Measurements from ENCODE around the gene TALDO1.

TALDO1 gene

DNA sequence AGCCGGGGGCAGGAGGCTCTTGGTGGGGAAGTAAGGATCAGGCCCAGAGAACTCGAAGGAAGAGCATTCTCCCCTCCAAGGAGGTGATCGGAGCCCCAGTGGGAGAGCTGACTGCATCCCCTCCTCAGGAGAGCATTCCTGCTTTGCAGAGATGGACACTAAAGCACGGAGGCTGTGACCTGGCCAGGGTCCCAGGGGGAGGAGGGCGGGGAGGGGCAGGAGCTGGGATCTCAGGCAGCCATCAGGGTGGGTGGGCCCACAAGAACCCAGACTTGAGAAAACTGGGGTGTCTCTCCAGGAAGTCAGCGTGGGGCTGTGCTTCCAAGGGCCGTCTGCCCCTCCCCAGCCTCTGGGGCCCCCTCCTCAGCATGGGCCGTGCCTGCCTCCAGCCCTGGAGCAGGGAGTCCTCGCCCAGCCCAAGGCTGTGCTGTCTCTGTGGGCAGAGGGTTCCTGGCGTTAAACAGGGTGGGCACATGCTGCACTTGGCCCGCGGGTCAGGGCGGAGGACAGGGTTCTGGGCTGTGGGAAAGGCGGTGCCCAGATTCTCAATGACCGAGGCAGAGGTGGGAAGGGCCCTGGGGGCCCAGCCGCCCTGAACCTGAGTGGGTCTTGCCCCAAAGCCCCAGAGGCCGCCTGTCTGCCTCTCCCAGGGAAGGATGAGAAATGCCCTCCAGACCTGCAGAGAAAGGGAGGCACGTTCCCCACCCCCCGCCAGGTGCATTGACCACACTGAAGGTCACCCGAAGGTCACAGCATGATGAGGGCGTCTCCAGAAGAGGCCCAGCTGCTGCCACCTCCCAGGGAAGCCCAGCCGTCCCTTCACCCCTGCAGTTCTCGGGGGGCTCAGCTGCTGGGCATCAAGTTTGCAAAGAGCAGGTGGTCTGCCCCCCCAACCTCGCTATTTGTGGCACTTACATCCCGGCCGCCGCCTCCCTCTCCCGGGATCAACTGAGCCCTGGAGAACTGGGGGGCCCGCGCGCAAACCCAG lies 42.0 kb downstream of the TALDO1 start:
- no peak for DNase-seq

GRCh38 chr11:789943-790342 lies 42.7 kb downstream of the TALDO1 start, which contains the start of gene CEND1:
Gene CEND1, minus strand, starts transcription at chr11:790090. Its CDS starts 1,514 bp downstream, at chr11:788576.
- DNase-seq, result no peak

DNA sequence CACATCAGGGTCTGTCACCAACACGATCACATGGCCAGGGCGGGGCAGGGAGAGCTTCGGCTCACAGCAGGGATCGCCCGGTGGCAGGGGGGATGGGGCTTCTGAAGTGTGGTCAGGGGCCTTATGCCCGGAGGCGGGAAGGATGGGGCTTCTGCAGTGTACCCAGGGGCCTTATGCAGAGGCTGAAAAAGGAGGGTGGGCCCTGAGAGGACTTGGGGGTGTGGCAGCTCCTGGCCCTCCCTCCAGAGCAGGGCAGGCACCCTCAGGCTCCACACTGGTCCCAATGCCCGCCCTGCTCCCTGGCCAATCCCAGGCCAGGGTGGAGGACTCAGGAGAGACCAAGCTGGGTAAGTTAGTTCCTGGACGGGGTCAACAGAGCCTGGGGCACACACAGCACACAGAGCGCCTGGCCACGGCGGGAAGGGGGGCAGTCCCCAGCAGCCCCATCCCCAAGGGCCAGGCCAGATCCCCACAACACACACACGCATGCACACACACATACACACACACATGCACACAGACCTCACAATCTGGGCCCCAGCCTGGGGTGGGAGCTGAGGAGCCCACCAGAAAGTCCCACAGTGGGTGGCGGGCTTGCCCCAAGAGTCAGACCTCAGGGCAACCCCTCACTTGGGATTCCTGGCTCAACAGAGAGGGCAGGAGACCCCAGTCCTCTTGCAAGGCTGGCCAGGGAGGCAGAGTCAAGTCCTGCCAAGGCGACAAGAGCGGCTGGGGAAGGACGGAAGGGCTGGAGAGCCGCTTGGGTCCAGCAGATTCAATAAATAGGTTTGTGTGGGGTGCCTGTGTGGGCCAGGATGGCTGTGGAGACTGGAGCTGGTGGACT lies 43.7 kb downstream of the TALDO1 start:
- no peak for DNase-seq

GRCh38 chr11:791658-792534 lies 44.6 kb downstream of the TALDO1 start:
- DNase-seq, result no peak

DNA sequence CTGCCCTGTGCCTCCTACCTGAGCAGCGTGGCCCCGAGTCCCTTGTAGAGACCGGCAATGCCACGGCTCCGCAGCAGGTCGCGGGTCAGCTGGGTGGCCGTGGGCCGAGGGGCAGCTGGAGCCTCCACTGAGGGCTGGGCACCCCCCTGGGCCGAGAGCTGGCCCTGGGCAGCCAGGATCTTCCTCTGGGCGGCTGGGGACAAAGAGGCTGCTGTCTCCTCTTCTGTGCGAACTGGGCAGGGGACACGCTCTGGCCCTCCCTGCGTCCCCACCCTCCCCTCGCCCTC lies 45.2 kb downstream of the TALDO1 start:
- DNase-seq, result no peak

DNA sequence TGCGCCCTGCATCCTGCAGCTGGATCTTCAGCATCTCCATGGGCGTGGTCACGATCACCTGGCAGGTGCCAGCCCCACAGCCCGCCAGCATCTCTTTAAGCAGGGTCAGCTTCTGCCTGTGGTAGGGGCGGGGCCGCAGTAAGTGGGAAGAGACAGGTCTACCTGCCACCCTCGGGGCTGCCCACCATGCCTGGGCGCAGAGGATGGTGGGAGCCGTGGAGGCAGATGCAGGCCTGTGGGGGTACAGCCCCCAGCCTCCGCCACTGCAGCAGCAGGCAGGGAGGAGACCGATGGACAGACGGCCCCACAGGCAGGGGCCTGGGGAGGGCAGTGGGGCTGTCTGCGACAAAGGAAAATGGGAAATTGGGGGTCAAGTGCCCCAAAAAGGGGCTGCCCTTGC lies 45.6 kb downstream of the TALDO1 start:
- DNase-seq, result no peak

DNA sequence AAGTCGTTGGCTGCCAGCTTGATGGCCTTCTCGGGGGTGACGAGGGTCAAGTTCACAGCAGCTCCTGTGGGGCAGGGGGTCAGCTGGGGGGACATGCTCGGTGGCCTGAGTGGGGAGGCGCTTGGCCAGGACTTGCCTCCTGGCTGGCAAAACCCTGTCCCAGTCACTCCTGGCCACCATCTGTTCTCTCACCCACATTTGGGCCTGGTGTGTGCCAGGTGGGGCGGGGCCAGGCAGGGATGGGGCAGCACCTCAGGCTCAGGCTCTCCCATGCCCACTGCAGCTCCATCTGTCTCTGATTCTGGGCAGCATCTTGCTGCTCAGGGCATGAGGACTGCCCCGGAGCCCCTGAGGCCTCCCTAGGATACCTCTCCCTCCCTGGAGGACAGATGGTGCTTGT lies 46.3 kb downstream of the TALDO1 start:
- no peak for DNase-seq

DNA sequence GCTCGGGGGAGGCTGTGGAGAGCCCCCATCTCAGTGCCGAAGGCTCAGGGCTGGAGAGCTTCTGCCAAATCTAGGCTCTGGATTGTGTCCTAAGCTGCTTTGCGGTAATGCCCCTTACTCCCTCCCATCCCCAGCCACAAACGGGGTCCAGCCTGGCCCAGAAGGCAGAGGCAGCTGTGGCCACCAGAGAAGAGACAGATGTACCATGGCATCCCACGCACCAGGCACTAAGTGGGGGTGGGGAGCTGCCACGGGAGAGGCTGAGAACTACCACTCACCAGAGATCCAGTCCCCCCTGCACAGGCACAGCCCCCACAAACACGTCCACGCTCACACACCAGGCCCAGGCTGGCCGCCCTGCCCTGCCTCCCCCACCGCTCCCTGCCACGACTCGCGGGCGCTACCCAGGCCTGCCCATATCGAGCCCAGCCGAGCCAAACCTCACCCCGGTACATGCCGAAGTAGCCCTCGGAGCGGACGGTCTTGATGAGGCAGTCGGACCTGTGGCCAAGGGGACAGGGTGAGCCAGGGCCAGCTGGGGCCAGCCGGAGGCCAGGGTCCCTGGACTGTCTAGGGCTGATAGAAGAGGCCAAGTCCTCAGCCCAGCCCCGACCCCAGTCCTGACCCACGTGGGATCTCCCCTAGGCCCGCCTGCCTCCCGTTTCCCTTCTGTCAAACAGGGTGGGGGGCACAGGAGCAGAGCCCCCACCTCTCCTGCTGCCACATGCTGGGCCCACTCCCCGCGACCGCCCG lies 46.9 kb downstream of the TALDO1 start:
- DNase-seq, result no peak

GRCh38 chr11:794766-795633 lies 47.7 kb downstream of the TALDO1 start:
- DNase-seq, result no peak

DNA sequence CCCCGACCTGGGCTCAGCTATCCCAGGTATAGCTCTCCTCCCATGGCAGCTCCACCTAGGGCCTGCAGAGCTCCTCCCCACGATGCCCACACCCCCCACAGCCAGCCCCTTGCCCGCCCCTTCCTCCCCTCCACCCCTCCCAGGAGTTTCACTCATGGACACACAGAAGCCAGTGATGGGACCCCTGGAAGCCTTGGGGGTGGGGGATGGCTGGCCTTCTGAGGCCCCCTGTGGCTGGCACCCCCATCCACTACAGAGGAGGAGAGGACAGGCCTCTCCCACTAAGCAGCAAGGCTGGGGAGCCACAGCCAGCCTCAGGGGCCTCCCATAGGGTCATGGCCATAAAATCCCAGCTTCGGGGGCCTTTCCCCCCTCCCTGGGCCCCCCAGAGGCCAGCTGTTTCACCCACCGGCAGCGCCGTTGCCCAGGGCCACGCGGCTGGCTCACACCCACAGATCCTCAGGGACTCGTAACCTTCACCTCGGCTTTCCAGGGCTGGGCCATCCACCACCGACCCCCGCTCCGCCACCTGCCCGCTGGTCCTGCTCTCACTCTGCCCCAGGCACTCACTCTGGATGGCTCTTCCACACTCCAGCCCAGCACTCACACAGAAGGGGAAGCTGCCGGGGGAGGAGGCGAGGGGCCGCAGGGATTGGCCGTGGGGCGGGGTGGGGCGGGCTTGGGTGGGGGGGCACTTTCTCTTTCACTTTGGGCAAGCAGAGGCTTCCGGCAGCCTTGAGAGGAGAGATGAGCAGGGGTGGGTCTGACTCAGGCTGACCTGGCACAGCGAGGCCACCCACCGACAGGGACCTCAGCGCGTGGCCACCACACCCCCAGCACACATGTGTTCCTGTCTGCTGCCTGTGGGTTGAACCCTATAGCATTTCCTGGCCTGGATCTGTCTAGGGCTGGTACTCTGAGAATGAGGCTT lies 48.6 kb downstream of the TALDO1 start:
- peak; percentile 77 for DNase-seq

GRCh38 chr11:796565-797295 lies 49.5 kb downstream of the TALDO1 start:
- DNase-seq, result no peak

GRCh38 chr11:797296-798092 lies 50.2 kb downstream of the TALDO1 start:
- peak; percentile 87 for DNase-seq

- DNase-seq, result peak; percentile 77
Measured at GRCh38 chr11:798093-798713, 50.9 kb downstream of the TALDO1 start, which contains the start of gene SLC25A22. Gene SLC25A22, minus strand, starts transcription at chr11:798281. Its CDS starts 3,275 bp downstream, at chr11:795006.

DNA sequence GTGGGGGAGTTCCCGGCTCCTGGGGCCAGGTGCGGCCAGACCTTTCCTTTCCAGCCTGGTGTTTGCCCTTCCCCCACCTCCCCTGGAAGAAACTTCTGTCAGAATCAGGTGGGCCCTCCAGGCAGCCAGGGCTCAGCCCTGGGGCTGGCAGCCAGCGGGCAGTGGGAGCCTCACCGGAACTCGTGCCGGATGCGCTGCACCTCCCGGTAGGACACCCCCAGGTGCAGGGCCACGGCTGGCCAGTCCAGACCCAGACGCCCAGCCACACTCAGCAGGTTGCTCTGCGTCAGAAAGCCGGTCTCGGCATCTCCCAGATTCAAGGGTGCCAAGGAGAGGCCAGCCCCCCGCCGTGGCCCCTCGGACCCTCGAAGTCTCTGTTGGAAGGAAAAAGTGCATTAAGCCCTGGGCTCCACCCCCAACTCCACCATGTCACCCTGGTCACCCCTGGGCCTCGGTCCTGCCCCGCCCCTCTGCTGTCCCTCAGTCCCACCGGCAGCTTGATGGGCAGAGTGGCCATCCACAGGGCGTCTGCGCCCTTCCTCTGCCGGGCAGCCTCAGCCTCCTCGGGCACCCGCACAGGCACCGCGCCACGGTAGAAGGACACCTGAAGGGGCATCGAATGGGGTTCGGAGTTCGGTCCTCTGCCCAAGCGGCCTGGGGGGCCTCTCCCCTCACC lies 52.5 kb downstream of the TALDO1 start:
- no peak for DNase-seq

DNA sequence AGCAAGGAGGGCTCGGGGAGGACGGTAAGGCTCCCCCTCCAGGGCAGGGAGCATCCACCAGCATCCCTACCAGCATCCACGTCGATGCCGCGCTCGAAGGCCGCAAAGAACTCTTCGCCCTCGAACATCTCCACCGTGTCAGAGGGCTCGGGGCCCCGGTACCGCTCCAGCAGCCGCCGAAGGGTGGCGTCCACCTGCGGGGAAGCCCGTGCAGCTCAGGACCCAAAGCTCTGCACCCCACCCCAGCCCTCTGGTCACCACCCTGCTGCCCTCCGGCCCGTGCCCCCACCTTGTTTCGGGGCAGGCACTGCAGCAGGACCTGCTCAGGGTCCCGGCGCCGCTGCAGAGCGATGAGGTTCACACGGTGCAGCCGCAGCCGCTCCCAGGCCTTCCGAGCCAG lies 53.2 kb downstream of the TALDO1 start:
- DNase-seq, result no peak

- no peak for DNase-seq
Measured at GRCh38 chr11:801097-801780, 54.0 kb downstream of the TALDO1 start.

Data from CD4-positive, alpha-beta T cell treated with Interferon gamma for 1 hour (primary cell).